Activated T-cell treated with anti-CD3 and anti-CD28 coated beads, Interleukin-2, amount 50 U/mL, for 1 hour (primary cell): Measurements from ENCODE around the gene CPZ.

ENCODE experiments used
- DNase-seq: peaks from one replicate; pipeline ENCODE4 v3.0.0-alpha.2; 2020

The CPZ gene

DNA sequence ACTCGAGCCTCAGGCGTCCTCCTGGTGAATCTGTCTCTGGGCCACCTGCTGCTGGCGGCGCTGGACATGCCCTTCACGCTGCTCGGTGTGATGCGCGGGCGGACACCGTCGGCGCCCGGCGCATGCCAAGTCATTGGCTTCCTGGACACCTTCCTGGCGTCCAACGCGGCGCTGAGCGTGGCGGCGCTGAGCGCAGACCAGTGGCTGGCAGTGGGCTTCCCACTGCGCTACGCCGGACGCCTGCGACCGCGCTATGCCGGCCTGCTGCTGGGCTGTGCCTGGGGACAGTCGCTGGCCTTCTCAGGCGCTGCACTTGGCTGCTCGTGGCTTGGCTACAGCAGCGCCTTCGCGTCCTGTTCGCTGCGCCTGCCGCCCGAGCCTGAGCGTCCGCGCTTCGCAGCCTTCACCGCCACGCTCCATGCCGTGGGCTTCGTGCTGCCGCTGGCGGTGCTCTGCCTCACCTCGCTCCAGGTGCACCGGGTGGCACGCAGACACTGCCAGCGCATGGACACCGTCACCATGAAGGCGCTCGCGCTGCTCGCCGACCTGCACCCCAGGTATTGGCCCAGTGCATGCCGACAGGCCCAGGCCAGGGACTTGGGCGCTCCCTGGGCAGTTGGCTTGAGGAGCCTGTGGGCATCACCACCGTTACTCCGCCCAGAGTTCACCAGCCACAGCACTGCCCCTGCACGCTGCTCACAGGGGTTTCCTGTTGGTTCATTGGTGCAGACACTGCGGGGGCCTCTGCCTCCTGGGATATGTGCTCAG is 11.3 kb upstream of the CPZ start:
- DNase-seq, result no peak

DNA sequence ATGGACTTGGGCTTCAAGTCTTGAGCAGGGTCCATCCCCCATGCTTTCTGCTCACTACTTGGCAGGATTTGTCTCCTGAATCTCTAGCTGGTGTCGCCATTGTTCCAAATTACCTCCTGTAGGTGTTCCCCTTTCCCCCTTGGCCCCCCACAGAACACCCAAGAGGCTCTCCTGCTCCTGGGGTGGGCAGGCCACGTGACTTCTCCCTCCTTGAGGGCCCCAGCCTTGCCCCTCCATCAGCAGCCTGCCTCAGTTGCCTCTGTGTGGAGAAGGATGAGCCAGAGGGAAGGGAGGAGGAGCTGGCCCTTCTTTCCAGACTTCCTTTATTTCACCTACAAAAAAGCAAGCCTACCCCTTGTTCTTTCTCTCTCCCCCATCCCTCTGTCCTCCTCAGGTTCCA is 10.5 kb upstream of the CPZ start:
- DNase-seq, result no peak

DNA sequence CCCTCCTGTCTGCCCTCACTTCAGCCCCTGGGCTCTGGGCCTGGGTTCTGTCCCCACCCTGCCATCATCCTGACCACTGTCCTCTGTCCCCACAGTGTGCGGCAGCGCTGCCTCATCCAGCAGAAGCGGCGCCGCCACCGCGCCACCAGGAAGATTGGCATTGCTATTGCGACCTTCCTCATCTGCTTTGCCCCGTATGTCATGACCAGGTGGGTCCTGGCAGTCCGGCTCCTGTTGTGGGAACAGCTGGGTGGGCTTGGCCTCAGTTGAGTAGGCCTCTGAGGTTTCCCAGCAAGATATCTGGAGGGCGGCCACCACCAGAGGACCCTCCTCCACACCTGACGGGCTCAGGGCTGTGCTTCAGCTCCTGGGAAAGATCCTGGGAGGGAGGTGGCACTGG is 10.1 kb upstream of the CPZ start:
- DNase-seq, result no peak

DNA sequence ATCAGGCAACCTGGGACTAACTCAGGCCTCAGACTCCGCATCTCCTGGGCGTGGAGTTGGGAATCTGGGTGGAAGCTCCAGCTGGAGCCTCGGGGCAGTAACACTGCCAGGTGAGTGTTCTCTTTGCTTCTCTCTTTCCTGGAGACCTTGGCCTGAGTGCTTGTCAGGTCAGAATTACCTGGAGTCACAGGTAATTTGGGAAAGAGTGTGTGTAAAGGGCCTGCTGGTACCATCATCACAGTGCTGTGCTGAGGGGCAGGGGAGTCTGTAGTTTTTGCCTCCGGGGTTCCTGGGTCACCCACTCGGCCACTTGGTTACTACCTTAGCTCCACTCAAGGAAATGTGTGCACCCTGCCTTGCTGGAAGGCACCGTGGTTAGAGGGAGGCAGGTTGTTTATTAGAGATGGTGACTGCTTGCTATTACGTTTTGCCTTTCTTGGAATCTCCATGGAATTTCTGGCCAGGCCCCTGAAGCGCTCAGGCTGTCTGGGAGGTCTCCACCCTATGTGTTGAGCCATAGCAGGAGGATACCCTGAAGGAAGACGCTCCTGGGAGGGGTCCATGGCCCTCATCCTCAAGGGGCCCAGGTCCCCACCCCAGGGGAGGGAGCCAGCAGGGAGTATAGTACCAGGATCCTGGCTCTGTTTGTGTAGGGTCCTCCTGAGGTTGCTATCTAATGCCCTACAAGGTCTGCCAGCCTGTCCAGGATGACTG is 9.5 kb upstream of the CPZ start:
- DNase-seq, result no peak

DNA sequence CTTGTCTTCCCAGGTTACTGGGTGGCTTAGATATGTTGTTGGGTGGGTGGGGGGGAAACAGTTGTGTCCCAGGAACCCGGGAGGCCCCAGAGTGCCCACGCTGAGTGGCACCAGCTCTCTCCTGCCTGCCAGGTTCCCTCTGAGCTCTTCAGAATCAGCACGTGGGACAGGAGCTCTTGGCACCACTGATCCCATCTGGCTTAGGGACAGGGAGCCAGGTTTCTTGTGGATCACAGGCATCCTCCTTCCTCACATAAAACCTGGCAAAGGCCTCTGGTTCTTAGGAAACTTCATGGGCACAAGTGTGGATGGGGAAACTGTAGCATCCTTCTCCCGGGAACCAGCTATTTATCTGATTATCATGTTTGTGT is 8.9 kb upstream of the CPZ start:
- DNase-seq, result no peak

DNA sequence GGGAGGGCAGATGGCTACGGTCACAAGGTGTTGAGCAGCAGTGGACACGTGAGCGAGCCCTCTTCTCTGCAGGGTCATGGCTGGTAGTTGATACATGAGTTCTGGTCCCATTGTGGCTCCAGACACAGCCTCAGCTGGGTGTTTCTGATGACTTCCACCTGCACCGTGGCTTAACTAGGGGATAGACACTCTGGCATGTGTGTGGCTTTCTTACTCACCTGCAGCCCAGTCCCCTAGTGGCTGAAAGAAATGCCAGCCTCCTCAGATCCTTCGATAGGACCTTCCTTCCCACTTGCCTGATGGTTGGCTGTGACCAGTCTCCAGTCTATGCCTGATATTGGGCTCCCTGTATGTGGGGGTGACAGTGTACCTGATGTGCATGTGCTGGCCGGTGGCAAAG is 7.4 kb upstream of the CPZ start:
- no peak for DNase-seq

DNA sequence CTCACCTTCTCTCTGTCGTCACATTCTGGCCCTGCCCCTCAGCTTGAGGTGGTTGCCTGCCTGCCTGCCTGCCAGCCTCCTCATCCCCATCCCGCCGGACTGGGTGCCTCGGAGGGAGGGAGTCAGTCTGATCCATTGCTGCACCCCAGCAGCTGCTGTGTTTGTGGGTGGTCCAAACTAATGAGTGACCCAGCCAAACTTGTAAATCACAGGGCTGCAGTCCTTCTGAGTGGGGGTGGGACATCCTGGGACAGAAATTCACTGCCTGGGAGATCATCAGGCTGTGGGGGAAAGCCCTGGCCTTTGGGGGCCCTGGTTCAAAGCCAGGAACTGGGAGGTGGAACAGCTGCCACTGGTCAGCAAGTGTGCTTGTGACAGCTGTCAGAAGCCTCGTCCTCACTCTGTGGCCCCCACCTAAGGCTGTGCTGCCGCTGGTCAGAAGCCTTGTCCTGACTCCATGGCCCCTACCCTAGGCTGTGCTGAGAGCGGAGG is 6.8 kb upstream of the CPZ start:
- no peak for DNase-seq

DNA sequence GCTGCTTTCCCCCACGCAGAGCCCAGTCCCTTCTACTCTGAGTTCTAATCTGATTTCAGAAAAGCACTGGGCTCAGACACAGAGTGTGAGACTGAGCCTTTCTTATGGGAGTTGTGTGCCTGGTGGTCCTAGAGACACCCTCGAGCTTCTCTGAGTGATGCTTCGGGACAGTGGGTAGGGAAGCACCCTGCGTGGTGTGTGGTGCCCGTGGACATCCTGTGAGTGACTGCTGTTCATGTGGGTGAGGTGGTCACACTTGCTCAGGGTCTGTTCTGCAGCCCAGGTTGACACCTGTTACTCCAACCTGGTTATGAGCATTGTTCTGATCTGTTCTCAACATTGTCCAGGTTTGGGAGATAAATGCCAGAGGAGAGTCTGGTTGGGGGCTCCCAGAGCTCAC is 6.3 kb upstream of the CPZ start:
- no peak for DNase-seq

DNA sequence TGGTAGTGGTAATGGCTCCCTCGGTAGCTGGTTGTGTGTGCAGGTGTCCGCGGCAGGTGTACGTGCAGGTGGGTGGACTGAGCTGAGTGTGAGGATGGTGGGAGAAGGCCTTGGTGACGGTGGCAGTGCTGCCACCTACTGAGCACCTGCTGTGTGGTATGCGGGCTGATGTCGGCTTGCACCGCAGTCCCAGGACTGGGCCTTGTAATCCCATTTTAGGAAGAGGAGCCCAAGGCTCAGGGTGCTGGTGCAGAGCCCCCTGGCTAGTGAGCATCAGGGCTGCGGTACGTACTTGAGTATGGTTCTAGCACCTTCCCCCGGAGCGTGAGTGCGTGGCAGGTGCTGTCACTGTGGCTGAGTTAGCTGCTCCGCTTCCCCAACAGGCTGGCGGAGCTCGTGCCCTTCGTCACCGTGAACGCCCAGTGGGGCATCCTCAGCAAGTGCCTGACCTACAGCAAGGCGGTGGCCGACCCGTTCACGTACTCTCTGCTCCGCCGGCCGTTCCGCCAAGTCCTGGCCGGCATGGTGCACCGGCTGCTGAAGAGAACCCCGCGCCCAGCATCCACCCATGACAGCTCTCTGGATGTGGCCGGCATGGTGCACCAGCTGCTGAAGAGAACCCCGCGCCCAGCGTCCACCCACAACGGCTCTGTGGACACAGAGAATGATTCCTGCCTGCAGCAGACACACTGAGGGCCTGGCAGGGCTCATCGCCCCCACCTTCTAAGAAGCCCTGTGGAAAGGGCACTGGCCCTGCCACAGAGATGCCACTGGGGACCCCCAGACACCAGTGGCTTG is 5.7 kb upstream of the CPZ start:
- DNase-seq, result no peak

DNA sequence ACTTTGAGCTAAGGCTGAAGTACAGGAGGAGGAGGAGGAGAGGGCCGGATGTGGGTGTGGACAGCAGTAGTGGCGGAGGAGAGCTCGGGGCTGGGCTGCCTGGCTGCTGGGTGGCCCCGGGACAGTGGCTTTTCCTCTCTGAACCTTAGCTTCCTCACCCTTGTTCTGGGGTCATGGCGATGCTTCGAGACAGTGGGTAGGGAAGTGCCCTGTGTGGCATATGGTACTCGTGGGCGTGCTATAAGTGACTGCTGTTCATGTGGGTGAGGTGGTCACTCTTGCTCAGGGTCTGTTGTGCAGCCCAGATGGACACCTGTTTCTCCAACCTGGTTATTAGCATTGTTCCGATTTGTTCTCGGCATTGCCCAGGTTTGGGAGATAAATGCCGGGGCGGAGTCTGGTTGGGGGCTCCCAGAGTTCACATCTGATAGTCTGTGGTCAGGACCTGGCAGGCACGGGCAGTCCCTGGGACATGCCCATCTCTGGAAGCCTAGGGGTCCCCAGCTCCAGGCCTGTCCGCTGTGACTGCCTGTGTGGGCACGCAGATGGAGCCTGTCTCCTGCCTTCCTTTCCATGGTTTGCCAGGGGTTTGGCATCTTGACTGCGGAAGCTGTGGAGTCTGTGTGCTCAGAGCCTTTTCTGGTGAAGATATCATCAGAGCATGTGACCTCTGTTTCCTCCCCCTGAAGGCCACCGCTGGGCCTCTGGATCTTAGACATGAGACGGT is 4.9 kb upstream of the CPZ start:
- DNase-seq, result no peak

DNA sequence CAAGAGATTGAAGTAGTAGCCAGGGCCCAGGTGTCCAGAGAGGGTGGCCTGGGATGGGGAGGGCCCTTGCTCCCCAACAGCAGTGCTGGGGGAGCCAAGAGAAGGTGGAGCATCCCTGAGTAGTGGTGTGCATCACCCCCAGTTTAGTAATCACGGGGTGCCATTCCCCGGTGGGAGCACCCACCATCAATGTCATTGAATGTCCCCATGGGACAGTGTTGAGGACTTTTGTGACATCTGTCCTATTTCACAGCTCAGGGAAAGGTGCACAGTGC is 4.4 kb upstream of the CPZ start:
- no peak for DNase-seq

DNA sequence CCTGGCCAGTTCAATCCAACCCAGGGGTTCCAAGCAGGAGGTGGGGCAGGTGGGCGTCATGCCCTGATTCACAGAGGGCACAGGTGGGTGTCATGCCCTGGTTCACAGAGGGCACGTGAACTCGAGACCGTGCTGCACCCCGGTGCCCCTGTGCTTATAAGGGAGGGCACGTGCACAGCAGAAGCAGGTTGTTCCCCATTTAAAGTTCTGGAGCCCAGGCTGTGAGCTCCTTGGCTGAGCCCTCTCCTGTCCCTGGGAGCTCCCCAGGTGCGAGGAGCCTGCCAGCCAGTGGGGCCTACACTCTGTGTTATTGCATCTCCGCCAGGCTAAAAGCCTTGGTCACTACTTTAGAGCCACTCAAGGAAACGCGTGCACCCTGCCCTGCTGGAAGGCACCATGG is 3.2 kb upstream of the CPZ start:
- DNase-seq, result no peak

DNA sequence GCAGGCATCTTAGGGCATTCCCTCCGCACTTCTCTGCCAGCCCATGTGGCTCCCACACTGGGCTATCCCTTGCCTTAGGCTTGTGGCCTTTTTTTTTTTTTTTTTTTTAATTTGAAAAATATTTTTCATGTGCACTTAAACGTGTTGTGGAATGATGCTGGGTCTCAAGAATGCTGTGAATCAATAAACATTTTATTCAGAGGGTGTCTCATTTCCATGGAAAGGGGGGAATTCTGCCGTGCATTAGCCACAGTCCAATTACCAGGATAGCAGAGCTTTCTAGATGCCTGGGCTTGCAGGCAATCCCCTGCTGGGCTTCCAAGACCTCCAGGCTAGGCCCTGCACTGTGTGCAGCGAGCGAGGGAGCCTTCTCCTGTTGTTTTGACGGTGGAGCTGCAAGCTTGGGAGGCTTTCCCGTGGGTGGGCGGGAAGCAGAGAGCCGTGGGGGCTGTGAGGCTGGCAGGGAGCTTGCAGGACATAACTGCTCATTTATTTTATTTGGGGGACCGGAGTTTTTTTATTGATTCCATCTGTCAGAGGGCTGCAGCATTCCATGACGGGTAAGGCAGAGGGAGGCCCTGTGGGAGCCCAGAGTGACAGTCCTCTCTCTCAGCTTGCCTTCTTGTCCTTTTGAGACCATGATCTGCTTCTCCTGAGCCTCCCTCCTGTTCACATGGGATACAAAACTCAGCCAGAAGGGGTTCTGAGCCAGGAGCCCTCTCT is 2.6 kb upstream of the CPZ start:
- no peak for DNase-seq

DNA sequence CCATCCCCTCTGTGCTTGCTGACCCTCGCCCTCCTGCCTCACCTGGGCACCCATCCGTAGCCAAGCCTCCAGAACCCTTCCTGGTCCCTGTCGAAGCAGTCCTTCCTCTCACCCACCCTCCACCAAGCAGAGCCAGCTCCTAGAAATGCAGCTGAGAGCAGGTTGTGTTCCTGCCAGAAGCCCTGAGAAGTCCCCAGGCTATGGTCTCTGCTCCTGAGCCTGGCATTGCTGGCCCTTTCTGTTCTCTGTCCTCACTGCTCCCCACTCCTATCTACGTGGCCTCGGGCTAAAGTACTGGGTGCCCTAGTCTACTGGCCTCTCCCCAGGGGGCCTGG is 2.1 kb upstream of the CPZ start:
- DNase-seq, result no peak

DNA sequence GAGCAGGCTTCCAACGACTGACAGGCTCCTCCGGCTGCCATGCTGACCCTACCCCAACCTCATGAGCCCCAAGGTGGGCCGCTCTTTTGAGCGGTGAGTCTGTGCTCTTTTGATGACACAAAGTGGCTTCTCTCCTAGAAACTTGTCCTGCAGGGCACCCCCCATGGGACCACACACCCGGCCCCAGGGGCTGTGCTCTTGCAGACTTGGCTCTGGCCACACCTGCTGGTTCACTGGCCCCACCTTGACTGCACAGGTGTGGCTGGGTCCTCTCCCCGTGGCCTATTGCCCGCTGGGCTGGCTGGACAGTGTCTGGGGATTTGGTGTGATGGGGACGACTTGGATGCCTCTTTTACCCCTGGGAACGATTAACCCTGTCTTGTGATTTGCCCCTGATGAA is 1.5 kb upstream of the CPZ start:
- DNase-seq, result no peak

DNA sequence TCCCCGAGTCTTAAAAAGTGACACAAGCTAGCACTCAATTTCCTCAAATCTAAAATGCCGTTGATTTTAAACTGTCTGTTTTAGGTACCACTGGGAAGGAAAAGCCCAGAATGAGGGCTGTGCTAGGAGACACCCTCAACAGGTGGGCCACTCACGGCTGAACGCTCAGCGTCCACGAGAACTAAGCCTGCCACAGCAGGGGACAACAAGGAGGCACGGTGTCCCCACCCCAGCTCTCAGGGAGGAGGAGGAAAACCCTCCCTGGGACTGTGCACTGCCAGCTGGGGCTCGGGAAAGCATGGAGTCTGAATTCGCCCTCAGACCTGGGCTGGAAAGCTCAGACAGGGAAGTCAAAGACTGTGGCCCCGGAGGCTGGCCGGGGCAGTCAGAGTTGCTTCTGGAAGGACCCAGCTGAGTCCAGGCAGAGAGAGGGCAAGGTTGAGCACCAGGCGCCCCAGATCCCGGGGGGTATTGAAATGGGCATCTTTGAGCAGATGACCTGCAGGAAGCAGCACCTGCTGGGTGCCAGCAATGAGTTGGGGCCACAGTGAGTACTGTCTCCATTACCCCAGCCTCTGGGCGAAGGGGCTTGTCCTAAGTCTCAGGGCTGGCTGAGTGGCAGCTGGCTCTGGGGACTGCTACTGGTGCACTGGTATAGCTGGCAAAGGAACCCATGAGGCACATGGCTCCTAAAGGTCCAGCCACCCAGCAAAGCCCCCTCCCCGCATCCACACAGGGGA is 769 bp upstream of the CPZ start:
- DNase-seq, result no peak

DNA sequence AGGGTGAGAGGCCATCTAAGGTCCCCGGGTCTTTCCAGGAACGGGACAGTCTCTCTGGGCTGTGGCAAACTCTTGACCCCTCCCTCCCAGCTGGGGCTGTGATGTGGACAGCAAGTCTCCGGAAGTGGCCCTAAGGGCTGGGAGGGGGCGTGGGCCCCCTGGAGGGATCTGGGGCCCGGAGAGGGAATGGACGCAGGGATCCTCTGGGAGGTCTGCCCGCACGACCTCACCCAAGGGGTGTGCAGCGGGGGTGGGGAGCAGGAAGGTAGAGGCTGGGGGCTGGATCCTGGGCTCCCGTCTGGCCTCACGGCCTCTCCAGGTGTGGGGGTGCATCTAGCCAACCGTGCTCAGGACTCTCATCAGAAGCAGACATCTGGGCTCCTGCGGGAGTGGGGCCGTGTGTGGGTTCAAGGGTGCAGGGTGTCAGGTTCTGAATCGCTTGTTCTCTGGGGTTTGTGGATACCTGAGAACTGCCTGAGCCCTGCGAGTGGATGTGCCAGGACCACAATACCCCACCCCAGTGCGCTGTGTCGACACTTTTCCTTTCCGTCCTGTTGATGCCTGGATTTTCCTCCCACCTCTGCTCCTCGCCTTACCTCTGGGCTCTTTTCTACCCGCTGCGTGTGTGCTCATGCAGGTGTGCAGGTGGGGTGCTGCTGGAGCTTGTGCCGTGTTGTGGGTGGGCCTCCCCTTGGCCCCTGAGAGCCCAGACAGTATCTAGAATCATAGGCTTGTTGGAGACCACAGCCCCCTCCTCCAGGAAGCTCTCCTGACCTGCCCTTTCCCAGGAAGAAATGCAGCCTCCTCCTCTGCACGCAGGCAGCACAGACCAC is 915 bp downstream of the CPZ start:
- no peak for DNase-seq

DNA sequence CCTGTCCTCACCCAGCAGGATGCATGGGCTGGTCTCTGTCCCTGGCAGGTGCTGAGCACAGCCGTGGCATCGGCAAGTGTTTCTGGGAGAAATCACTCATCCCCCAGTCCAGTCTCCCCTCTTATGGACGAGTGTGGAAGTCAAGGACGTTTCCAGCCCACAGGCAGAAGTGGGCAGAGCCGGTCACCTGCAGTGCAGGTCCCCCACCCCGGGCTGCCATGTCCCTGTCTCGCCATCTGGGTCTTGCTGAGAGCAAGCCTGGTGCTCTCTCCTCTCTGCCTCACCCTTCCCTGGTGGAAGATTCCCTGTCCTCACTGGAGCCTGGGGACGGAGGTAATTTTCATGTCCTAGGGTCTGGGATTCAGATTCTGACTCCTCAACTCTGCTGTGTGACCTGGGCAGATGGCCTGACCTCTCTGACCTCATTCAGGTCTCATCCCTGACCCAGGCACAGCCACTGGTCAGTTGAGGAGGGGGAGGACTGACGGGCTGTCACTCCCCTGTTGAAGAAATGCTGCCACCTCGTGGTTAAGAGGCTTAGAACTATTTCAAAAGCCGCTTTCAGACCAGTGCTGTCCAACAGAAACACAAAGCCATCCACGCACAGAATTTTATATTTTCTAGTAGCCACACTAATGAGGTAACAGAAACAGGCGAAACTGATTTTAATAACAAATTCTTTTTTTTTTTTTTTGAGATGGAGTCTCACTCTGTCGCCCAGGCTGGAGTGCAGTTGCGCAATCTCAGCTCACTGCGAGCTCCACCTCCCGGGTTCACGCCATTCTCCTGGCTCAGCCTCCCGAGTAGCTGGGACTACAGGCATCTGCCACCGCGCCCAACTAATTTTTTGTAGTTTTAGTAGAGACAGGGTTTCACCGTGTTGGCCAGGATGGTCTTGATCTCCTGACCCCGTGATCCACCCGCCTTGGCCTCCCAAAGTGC is 1.8 kb downstream of the CPZ start:
- DNase-seq, result no peak

DNA sequence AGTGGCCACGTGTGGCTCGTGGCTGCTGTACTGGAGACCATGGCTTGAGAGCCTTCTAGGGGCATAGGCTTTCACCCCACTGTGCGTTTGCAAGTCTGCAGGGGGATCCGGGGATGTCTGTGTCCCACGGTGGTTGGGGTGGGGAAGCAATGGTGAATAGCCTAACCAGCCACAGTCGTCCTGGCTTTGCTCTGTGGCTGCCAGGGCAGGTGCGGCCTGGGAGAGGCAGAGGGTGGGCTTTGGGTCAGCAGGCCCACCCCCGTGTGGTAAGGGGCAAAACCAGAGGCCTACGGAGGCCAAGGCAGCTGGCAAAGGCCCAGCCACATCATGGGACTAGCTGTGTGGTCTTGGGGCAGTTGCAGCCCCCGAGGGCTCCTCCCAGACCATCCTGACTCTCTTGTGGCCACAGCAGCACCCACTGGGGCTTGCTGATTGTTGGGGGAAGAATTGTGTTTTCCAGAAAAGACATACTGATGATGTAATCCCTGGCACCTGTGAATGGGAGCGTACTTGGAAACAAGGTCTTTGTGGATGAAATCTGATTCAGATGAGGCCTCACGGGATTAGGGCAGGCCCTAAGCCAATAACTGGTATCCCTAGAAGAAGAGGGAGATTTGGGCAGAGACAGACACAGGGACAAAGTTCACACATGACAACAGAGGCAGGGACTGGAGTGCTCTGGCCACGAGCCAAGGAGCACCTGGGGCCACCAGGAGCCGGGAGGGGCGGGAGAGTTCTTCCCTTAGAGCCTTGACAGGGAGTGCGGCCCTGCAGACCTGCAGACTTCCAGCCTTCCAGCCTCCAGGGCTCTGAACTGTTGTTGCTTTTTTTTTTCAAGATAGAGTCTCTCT is 2.9 kb downstream of the CPZ start:
- DNase-seq, result no peak
